HG02981 (cell line): ENCODE data around the gene SLC15A3.
"Not testable (repeated sequence)": the region's sequence is repeated elsewhere in the genome, so short reads cannot be mapped to it uniquely, and the experiment has no call there.

Source experiments
- ATAC-seq: cut with Tn5 transposase; IDR thresholded peaks from one replicate; pipeline ENCODE4 v1.9.1; 2021; ENCODE audit warnings: mild to moderate bottlenecking, moderate library complexity; ENCODE audit not compliant: unreplicated experiment

The SLC15A3 gene

GRCh38 chr11:60977224-60977623 is 25.2 kb upstream of the SLC15A3 start:
- ATAC-seq, result no peak

DNA sequence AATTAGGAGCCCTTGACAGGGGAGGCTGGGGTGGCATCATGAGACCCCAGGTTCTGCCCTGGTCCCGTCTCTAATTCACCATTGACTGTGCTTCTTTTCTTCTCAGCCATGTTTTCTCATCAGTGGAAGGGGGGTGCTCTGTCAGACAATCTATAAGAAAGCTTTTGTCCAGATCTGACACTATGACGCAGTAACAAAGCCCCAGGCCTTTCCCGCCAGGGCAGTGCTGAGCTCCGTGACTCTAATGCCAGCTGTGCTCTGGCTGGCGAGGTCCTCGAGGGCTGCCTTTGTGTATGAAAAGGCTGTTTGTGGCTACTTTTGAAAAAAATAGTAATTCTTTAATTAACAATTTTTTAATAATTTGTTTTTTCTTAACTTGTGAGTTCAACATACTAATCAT is 22.8 kb upstream of the SLC15A3 start:
- ATAC-seq, result no peak

GRCh38 chr11:60974316-60974715 is 22.3 kb upstream of the SLC15A3 start:
- ATAC-seq, result not testable (repeated sequence)

GRCh38 chr11:60973699-60974098 is 21.7 kb upstream of the SLC15A3 start:
- no peak for ATAC-seq

DNA sequence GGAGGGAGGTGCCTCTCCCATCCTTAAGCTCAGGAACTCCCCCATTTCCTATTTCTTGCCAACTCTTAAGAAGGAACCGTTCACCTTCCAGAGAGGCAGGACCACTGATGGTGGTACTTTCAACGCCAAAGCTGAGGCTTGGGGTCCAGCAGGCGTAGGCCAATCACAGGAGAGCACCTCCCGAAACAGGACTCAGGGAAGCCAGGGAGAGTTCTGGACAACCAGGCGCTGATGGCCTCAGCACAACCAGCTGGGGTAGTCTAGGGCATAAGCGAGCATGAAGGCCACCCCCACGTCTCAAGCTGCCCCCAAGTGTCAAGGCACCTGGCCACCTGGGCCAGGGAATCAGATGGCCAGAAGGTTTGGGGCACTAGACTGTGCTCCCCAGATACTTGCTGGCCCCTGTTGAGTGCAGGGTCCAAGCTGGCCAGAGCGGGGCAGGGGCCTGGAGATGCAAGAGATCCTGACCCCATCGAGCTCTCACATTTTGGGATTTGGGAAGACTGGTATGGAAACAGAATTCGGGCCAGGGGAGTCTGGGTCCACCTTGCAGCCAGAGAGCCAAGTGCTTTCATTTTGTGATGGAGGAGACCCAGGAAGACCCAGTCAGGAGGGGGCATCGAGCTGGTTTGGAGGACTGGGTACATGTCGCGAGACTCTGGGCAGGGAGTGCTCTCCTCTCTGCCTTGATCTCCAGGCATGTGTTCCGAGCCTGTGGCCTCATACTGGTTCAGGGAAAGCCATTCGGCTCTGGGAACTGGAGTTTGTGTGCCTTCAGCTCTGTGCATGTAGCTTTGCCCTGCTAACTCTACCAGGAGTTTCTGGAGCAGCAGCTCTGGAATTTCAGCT is 20.4 kb upstream of the SLC15A3 start:
- ATAC-seq, result no peak

DNA sequence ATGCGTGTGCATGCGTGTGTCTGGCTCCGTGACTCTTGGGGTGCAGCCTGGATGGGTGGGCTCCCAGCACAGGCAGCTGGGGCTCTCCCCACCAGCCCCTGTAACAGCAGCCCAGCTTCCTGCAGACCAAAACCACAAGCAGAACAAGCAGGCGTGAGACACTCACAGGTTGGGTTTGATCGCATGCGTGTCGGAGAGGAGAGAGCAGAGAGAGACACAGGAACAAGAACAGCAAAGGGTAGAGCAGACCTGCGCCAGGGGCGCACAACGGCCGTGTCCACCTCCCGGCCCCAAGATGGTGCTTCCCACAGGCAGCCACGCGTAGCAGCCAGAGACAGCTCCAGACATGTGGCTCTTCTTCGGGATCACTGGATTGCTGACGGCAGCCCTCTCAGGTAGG is 19.5 kb upstream of the SLC15A3 start, which contains the start of gene CD6:
TSS of gene CD6 (plus strand) at position 161 of the 400 bp plus-strand sequence. CDS start at position 347, 186 bp downstream.
- ATAC-seq, result no peak

DNA sequence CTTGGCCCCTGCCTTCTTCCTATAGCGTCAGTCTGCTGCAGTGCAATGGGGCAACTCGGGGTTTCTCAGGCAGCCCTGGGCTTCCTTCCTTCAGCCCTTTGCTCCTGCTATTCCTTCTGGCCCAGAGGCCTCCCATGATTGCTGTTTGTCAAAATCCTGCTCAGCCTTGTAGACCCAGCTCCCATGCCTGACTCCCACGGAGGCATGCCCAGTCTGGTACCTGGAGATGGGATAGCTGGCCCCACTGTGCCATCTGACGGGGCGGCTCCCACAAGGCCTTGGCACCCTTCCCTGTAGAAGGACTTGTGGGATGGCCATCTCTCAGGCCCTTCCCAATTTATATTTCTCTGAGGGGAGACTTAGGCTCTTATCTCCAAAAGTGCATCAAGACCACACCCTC is 18.9 kb upstream of the SLC15A3 start:
- no peak for ATAC-seq

DNA sequence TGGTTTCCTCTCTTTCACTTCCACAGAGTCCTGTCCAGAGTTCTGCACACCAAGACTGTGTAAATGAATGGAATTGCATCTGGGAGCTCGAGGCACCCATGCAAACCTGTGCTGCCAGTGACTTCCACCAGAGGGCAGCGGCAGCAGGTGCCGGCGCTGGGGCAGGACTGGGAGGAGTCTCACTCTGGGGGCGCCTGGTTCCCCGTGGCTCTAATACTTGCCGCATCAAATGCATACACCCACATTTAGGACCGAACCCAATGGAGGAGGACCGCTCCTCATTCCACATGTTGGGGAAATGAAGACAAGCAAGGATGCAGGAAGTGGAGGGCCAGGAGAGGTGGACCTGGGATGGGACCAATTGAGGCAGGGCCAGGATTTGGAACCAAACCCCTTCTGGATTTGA is 18.4 kb upstream of the SLC15A3 start:
- no peak for ATAC-seq

GRCh38 chr11:60968223-60968622 is 16.2 kb upstream of the SLC15A3 start:
- ATAC-seq, result no peak

DNA sequence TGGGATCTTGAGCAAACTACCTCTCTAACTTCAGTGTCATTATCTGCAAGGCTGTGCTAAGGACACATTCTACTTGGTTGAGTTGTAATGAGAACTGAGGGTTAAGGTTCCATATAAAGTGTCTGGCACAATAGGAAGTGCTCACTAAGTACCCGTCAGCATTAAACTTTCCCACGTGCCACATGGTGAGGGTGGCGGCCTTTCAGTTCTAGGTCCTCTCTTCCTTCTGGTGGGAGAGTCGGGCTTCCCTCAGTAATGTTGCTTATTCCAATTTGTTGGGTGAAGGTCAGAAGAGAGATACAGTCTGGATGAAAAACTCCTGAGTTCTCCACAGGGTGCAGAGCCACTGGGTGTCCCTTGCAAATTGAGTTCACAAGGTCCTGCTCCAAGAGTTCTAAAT is 14.9 kb upstream of the SLC15A3 start:
- no peak for ATAC-seq

DNA sequence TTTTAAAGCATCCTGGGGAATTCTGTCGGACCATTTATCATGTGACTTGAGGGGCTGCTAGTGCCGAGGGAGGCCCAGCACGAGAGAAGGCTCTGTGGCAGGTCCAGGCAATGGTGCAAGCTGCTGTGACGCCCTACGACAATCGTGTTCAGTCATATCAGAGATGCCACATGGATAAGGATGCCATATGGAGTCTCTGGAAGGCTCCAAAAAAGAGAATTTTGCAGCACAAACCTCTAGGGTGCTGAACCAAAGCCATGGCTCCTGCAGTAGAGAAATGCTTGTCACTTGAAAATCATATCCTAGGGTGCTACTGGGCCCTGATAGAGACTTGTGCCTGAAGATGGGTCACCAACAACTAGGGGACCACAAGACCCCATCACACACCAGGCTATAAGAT is 12.8 kb upstream of the SLC15A3 start:
- no peak for ATAC-seq

DNA sequence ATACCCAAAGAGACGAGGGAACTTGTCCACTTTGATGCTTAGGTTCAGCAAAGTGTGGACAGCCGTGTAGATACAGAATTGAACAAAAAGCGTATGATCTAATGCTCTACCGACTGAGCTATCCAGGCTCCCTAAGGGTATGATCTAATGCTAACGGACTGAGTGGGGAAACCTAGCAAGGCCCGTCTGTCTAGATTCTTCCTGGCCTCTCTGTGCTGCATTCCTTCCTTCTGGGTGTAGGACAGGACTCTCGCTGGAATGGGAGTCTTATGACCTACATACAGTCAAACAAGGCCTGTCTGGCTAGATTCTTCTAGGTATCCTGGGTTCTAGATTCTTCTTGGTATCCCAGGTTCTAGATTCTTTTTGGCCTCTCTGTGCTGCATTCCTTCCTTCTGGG is 8.4 kb upstream of the SLC15A3 start:
- no peak for ATAC-seq

- ATAC-seq, result no peak
These were observed 7.5 kb upstream of the SLC15A3 start for GRCh38 chr11:60959431-60959830.

GRCh38 chr11:60957188-60957587 is 5.2 kb upstream of the SLC15A3 start:
- no peak for ATAC-seq

DNA sequence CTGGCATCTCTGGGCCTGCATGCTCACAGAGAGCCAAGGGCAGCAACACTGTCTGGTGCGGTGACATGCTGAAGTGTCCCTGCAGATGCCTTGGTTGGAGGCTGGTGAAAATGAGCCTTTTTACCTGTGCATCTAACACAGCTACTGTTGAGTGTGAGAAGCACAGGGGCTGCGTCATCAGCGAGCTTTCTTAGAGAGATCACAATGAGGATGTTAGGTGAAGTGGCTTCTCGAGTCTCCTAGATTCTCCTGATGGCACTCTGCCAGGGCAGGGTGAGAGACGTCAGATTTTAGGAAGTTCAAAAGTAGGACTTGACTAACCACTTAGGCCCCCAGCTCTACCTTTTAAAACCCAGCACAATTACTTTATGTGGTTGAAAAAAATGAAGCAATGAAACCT is 3.6 kb upstream of the SLC15A3 start:
- ATAC-seq, result no peak

- ATAC-seq, result no peak
These were observed 2.4 kb upstream of the SLC15A3 start for GRCh38 chr11:60954421-60954820.

DNA sequence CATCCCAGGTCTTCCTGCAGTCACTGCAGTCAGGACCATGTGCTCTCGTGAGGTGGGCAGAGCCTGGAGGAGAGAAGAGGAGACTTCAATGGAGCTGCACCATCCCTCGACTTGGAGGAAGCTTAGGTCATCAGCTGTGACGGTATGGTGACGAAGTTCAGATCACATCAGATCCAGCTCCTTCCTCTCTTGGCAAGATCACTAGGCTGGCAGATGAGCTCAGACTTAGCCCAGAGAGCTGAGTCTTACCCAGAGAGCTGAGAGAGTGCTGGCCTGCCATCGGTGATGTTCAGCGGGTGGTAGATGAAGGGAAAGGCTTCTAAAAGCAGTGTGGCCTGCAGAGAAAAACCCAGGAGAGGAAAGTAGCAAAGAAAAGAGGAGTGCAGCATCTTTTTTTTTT is 1.8 kb upstream of the SLC15A3 start:
- no peak for ATAC-seq

DNA sequence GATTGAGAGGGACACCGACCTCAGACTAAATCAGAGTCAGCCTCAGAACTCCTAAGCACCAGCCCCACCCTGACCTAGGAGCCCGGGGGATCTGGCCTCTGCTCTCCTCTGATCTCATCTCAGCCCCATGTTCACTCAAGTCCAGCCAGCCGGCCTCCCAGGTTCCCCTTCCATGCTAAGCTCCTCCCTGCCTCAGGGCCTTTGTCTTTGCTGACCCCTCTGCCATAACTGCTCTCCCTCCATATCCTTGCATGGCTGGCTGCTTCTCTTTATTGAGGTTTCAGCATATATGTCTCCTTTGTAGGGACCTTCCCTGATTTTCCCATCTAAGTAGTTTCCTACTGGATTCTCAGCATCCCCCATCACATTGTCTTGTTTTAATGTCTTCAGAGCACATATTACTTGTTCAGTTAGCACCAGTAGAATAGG is 780 bp upstream of the SLC15A3 start:
- no peak for ATAC-seq

GRCh38 chr11:60951606-60951903 is 421 bp downstream of the SLC15A3 start:
- ATAC-seq, result no peak

DNA sequence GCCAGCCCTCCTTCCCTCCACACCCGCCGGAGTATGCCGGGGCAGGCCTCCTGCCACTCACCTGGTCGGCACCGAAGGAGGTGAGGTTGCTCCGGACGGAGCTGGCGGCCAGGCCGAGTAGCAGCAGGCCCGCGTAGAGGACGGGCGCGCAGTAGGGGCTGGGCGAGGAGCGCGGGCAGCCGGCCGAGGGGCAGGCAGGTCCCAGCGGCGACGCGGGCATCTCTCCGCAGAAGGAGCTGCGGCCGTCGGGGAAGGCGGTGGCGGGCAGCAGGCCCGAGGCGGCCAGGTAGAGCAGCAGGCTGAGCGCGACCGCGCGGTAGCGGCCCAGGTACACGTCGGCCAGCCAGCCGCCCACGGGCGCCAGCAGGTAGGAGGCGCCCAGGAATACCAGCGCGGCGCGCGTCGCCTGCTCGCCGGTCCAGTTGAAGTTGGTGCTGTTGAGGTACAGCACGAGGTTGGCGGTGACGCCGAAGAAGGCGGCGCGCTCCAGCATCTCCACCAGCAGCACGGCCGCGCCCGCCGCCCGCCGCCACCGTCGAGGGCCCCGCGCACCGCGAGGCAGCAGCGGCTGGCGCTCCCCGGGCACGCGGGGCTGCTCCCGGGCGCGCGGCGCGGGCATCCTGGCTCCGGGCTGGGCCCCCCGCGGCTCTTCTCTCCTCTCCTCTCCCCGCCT is 907 bp downstream of the SLC15A3 start:
- ATAC-seq, result no peak

GRCh38 chr11:60950024-60950423 is 2.0 kb downstream of the SLC15A3 start:
- ATAC-seq, result no peak

DNA sequence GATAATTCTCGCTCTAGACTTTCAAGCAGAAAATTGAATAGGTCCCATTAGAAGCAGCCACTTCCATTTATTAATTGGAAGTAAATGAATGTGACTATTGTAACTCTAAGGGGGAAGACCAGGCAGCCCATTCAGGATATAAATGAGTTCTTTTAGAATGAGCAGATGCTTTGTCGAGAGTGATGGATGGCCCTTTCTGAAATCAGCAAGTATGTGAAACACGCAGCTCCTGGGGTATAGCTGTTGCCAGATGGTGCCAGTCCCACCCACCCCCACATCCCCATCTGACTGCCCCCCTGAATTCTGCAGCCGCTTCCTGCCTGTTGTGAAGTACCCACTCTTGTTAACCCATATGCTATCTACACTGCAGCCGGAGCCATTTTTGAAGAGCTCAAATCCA is 3.7 kb downstream of the SLC15A3 start:
- ATAC-seq, result no peak
